K562 (cell line): ENCODE measurements around the gene ELAC2. TPM values are rescaled to one million over a fixed set of nuclear protein-coding genes. Genes with fewer than 3 reads are reported as not detected.

Source experiments
- ATAC-seq: fragments of 200-7000 bp; cut with Tn5 transposase; 3 replicates; pipeline ENCODE4 v1.9.1; 2020; ENCODE audit warnings: moderate library complexity
- BruUV-seq: library from RNA; stranded (reverse); fragments of 400-500 nt; replicated peaks from 2 replicates; lab custom pipeline; 2021; lab: Mats Ljungman, UMichigan
- CTCF ChIA-PET: fragments of 300-600 bp; formaldehyde crosslinking; extraction: SDS; loops from one replicate; lab custom pipeline; 2021; ENCODE audit warnings: low intra/inter-chr PET ratio; lab: Yijun Ruan, JAX
- POLR2A ChIA-PET: fragments of 300-600, 350-650 bp; sonication (Branson Sonifier 250); formaldehyde crosslinking; extraction: SDS; loops from one replicate; lab custom pipeline; 2021; ENCODE audit warnings: antibody characterized with exemption, inconsistent platforms; lab: Yijun Ruan, JAX
- DNase-seq, 4 experiments: peaks; one replicate each; pipeline versions ENCODE4 v3.0.0 to v3.0.0-alpha.2; 2011 to 2018; ENCODE audit warnings: low spot score in 3 of 4, mixed read lengths in 3 of 4; ENCODE audit errors: extremely low read depth in 1 of 4
- FAIRE-seq: peaks from 2 replicates; lab custom pipeline; 2011; peaks lifted over from hg19 to GRCh38; lab: Jason Lieb, UNC
- H2AFZ ChIP-seq: 2 replicates; pipeline ENCODE4 v1.6.0; 2011; ENCODE audit warnings: low read depth, low read length, control low read depth, inconsistent platforms
- H3K27ac ChIP-seq: fragments of 200-600 bp; 3 replicates; pipeline ENCODE4 v1.8.0; 2011; ENCODE audit warnings: low read depth, mild to moderate bottlenecking, control low read depth, inconsistent platforms, low read length, moderate library complexity, mixed read lengths; ENCODE audit errors: extremely low read depth
- H3K27me3 ChIP-seq, 2 experiments: fragments of 300-600 bp in 1 of 2; 2 replicates in 1 of 2; 3 replicates in 1 of 2; pipeline versions ENCODE4 v1.6.0 to v1.8.0; 2011; ENCODE audit warnings: inconsistent platforms in 2 of 2, low read length in 2 of 2, mild to moderate bottlenecking in 1 of 2, mixed read lengths in 1 of 2, moderate library complexity in 1 of 2; ENCODE audit not compliant: control insufficient read depth in 2 of 2, insufficient read depth in 2 of 2
- H3K36me3 ChIP-seq: fragments of 300-600 bp; 3 replicates; pipeline ENCODE4 v1.8.0; 2011; ENCODE audit warnings: mild to moderate bottlenecking, low read length, inconsistent platforms; ENCODE audit not compliant: control insufficient read depth, insufficient read depth
- H3K4me1 ChIP-seq, 2 experiments: fragments of 200-600 bp in 1 of 2; replicated peaks in 1 of 2; 2 replicates in 1 of 2; 3 replicates in 1 of 2; pipeline versions ENCODE4 v1.5.1 to v1.8.0; 2011; ENCODE audit warnings: inconsistent platforms in 2 of 2, low read length in 2 of 2, mild to moderate bottlenecking in 1 of 2, mixed read lengths in 1 of 2, moderate library complexity in 1 of 2; ENCODE audit not compliant: control insufficient read depth in 2 of 2, insufficient read depth in 2 of 2
- H3K4me2 ChIP-seq: 2 replicates; pipeline ENCODE4 v1.6.1; 2011; ENCODE audit warnings: low read length, control low read depth, inconsistent platforms, mixed read lengths; ENCODE audit not compliant: insufficient read depth
- H3K4me3 ChIP-seq: fragments of 200-600 bp; sonication (generic), shearing (Covaris generic); 2 replicates; pipeline ENCODE4 v1.5.1; 2016; ENCODE audit warnings: control low read depth, inconsistent platforms
- H3K79me2 ChIP-seq: fragments of 200-600 bp; 3 replicates; pipeline ENCODE4 v1.8.0; 2011; ENCODE audit warnings: low read length, inconsistent platforms; ENCODE audit not compliant: control insufficient read depth, insufficient read depth
- H3K9ac ChIP-seq, 2 experiments: 2 replicates each; pipeline versions ENCODE4 v1.6.0 to v1.6.1; 2011; ENCODE audit warnings: low read depth in 2 of 2, low read length in 2 of 2, control low read depth in 1 of 2, inconsistent platforms in 1 of 2, mild to moderate bottlenecking in 1 of 2, mixed read lengths in 1 of 2; ENCODE audit not compliant: insufficient read depth in 1 of 2
- H3K9me1 ChIP-seq: one replicate; pipeline ENCODE4 v1.6.0; 2011; ENCODE audit warnings: inconsistent platforms, mild to moderate bottlenecking, low read length, moderate library complexity; ENCODE audit not compliant: control insufficient read depth, insufficient read depth
- H3K9me3 ChIP-seq: replicated peaks from 2 replicates; pipeline ENCODE4 v1.5.1; 2011; ENCODE audit warnings: low read depth, low read length, inconsistent platforms; ENCODE audit not compliant: control insufficient read depth, insufficient read depth
- H4K20me1 ChIP-seq: replicated peaks from 2 replicates; pipeline ENCODE4 v1.6.1; 2011; ENCODE audit warnings: low read length, inconsistent platforms, mixed read lengths; ENCODE audit not compliant: control insufficient read depth, insufficient read depth
- PTTG1 ChIP-seq: fragments of 450-650 bp; IDR thresholded peaks from 2 replicates; pipeline ENCODE4 v1.6.1; 2016; ENCODE audit warnings: low read depth, mild to moderate bottlenecking, missing genetic modification characterization, missing compliant biosample characterization
- SLC30A9 ChIP-seq: fragments of 250-450 bp; sonication (Bioruptor Pico); IDR thresholded peaks from 2 replicates; pipeline ENCODE4 v1.8.0; 2022; ENCODE audit warnings: mild to moderate bottlenecking, moderate library complexity
- SREBF2 ChIP-seq: sonication (generic); formaldehyde crosslinking; IDR thresholded peaks from 2 replicates; pipeline ENCODE4 v1.4.0; 2020; ENCODE audit warnings: mild to moderate bottlenecking, missing genetic modification reagents
- TRIM24 ChIP-seq, 2 experiments: fragments of 450-650 bp; IDR thresholded peaks; 2 replicates each; pipeline ENCODE4 v1.6.1; 2016
- TRIM28 ChIP-seq: fragments of 450-650 bp; IDR thresholded peaks from 2 replicates; pipeline ENCODE4 v1.6.1; 2017
- WGBS: fragments of 100-300 bp; shearing (Covaris generic); methylation state at CpG from one replicate; pipeline ENCODE4 v1.1.6; 2016; ENCODE audit warnings: low coverage, mixed read lengths; ENCODE audit not compliant: insufficient coverage; ENCODE audit errors: missing lambda C conversion rate; 5-methylcytosine and 5-hydroxymethylcytosine counted together
- in situ Hi-C: fragments of 300-500 bp; cut with MboI; formaldehyde crosslinking; loops from 4 replicates; pipeline ENCODE4 v1.15.0; 2018; ENCODE audit warnings: inconsistent platforms, mixed read lengths
- intact Hi-C: fragments of 100-400 bp; cut with micrococcal nuclease; formaldehyde crosslinking; loops from 2 replicates; pipeline ENCODE4 v1.14.2; 2022
- polyA plus RNA-seq, 8 experiments: library from polyadenylated mRNA; depleted of rRNA in 4 of 8; stranded (reverse) in 5 of 8; unstranded in 3 of 8; fragments of >200 nt; fragmentation: Nextera tagmentation in 2 of 8; fragmentation: Illumina TruSeq in 1 of 8; extraction: Ambion mirVana in 2 of 8; extraction: Trizol in 1 of 8; gene quantifications; 2 replicates each; pipeline versions ENCODE4 v1.2.1 to v1.2.3, GENCODE V29; 2011 to 2014; ENCODE audit warnings: inconsistent platforms in 1 of 8, missing spikeins in 1 of 8
- total RNA-seq, 7 experiments: library from RNA; depleted of rRNA in 6 of 7; stranded (reverse); fragments of >200 nt in 6 of 7; fragmentation: Illumina TruSeq in 2 of 7; extraction: Trizol in 2 of 7; gene quantifications; 2 replicates each; pipeline versions ENCODE4 v1.2.1 to v1.2.3, GENCODE V29; 2011 to 2021; ENCODE audit warnings: low replicate concordance in 1 of 7
- TF ChIP-seq, protein P1 (sequence below): sonication (generic); formaldehyde crosslinking; IDR thresholded peaks from 2 replicates; pipeline ENCODE4 v1.8.1; 2022; ENCODE audit warnings: missing genetic modification reagents
- TF ChIP-seq, protein P2 (sequence below): IDR thresholded peaks from 2 replicates; pipeline ENCODE4 v1.6.1; 2012; ENCODE audit warnings: low read depth, low read length, improper control_type of control experiment, borderline replicate concordance
- TF ChIP-seq, protein P3 (sequence below): fragments of 450-650 bp; IDR thresholded peaks from 2 replicates; pipeline ENCODE4 v1.6.1; 2018; ENCODE audit warnings: mild to moderate bottlenecking, low read depth; ENCODE audit not compliant: partially characterized antibody

The ELAC2 gene
- total and polyA plus RNA-seq, 9 of the 15 experiments (the other 6 are each of a cell fraction or from before 2014, with no cell fraction given): 4.5 to 129 (median 70.6) TPM

DNA sequence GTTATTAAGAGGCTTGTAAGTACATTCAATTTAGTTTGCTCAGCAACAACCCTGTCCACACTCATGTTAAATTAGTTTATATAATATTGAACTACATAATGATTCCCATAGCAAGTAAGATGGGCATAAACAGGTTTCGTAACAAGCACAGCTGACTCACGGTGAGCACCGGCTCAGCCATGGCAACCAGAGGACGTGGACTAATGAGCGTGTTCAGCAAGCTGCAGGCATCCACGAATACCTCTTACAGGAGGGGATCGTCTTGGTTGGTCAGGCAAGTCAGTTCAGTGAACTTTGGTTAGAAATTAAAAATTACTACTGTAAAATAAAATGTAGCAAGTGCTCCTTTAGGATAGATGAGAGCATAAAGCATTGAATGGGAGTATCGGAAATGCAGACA, 58.4 kb downstream of the ELAC2 start:
- BruUV-seq: no TSS peak
- Histone ChIP-seq H2AFZ (no peak overlapping the region), H3K79me2 (no peaks in the 10 kb centered on the region), H3K9me3 (no peaks in the 10 kb centered on the region), H3K4me1 (no peaks in the 10 kb centered on the region), H3K9ac (no peak overlapping the region), H3K4me2 (no peak overlapping the region), H3K27me3 (peaks cover 0 to 21% of the 10 kb centered on the region in 2 experiments; a peak in 4 of 5 replicates), H4K20me1 (no peaks in the 10 kb centered on the region), H3K4me3 (no peak overlapping the region), H3K27ac (no peak overlapping the region), H3K36me3 (no peaks in the 10 kb centered on the region), H3K9me1 (no peaks in the 10 kb centered on the region)
- no peak for FAIRE-seq
- POLR2A ChIA-PET: interaction anchor here (0.7 kb wide), 1 partner anchor 50 kb away, joined by 3 read pairs; no protein-coding TSS in a partner anchor
- no peak for ATAC-seq
- DNase-seq: no peak
- in situ Hi-C loops (no loop called here), intact Hi-C loops (no loop called here)
- CTCF ChIA-PET: no interaction called here
- TF ChIP-seq TRIM24 (IDR thresholded peaks at IDR 0.05) (no peak), SREBF2 (no peak), TRIM28 (no peak), PTTG1 (no peak), SLC30A9 (CRISPR knock-in tag) (no peak)
- TF ChIP-seq, protein P1, sequence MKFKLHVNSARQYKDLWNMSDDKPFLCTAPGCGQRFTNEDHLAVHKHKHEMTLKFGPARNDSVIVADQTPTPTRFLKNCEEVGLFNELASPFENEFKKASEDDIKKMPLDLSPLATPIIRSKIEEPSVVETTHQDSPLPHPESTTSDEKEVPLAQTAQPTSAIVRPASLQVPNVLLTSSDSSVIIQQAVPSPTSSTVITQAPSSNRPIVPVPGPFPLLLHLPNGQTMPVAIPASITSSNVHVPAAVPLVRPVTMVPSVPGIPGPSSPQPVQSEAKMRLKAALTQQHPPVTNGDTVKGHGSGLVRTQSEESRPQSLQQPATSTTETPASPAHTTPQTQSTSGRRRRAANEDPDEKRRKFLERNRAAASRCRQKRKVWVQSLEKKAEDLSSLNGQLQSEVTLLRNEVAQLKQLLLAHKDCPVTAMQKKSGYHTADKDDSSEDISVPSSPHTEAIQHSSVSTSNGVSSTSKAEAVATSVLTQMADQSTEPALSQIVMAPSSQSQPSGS (CRISPR knock-in tag): no peak
- TF ChIP-seq, protein P2, sequence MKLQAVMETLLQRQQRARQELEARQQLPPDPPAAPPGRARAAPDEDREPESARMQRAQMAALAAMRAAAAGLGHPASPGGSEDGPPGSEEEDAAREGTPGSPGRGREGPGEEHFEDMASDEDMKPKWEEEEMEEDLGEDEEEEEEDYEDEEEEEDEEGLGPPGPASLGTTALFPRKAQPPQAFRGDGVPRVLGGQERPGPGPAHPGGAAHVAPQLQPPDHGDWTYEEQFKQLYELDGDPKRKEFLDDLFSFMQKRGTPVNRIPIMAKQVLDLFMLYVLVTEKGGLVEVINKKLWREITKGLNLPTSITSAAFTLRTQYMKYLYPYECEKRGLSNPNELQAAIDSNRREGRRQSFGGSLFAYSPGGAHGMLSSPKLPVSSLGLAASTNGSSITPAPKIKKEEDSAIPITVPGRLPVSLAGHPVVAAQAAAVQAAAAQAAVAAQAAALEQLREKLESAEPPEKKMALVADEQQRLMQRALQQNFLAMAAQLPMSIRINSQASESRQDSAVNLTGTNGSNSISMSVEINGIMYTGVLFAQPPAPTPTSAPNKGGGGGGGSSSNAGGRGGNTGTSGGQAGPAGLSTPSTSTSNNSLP: no peak
- TF ChIP-seq, protein P3, sequence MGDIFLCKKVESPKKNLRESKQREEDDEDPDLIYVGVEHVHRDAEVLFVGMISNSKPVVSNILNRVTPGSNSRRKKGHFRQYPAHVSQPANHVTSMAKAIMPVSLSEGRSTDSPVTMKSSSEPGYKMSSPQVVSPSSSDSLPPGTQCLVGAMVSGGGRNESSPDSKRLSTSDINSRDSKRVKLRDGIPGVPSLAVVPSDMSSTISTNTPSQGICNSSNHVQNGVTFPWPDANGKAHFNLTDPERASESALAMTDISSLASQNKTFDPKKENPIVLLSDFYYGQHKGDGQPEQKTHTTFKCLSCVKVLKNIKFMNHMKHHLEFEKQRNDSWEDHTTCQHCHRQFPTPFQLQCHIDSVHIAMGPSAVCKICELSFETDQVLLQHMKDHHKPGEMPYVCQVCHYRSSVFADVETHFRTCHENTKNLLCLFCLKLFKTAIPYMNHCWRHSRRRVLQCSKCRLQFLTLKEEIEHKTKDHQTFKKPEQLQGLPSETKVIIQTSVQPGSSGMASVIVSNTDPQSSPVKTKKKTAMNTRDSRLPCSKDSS: no peak
- 0% methylated on average over 8 of the region's 8 CpGs for WGBS
